ENCODE results near the gene TMEM52B. TPM values are rescaled to one million over a fixed set of nuclear protein-coding genes. Genes with fewer than 3 reads are reported as not detected.

TMEM52B gene
- total RNA-seq, 6 experiments from 2014 or later: 0.06 TPM; not detected in 4

DNA sequence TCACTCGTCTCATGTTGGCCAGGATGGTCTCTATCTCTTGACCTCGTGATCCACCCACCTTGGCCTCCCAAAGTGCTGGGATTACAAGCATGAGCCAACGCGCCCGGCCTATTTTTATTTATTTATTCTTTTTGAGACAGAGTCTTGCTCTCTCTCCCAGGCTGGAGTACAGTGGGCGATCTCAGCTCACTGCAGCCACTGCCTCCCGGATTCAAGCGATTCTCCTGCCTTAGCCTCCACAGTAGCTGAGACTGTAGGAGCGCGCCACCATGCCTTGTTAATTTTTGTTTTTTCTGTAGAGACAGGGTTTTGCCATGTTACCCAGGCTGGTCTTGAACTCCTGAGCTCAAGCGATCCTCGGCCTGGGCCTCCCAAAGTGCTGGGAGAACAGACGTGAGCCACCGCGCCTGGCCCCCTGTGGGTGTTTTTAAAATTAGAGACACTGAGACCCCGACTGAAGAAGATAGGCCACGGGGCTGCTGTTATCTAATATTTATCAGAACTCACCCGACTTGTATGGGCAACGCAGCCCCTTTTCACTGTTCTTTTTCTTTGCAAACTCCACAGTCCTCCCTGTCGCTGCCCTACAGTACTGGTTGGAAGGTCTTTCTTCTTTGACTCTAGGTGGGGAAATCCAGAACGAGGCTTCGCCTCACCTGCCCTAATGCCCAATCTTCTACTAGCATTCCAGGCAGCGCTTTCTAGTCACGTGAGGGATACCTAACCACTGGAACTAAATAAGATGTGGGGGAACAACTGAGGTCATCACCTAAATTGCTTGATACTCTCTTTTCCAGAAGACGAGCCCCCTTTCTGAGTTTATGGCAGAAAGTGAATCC is 32.5 kb downstream of the TMEM52B start:
- Histone ChIP-seq H3K36me3 (no peaks in the 10 kb centered on the region), H3K27ac (peak overlapping the region; percentile 97 to 100 (median 100)), H3K27me3 (no peaks in the 10 kb centered on the region), H3K9me3 (no peaks in the 10 kb centered on the region), H3K4me1 (peaks cover 0 to 15% (median 0%) of the 10 kb centered on the region in 4 donors), H3K4me3 (no peak overlapping the region)
- peak in 1 of 3 donors; percentile 27 for DNase-seq
- WGBS (ENCODE audit: insufficient coverage, low coverage, low lambda C conversion rate, missing lambda C conversion rate): 93% methylated on average over 14 of the region's 25 CpGs
- intact Hi-C loops (cut with DNase I): no loop called here
- no peak for ATAC-seq
- TF ChIP-seq, protein P1, sequence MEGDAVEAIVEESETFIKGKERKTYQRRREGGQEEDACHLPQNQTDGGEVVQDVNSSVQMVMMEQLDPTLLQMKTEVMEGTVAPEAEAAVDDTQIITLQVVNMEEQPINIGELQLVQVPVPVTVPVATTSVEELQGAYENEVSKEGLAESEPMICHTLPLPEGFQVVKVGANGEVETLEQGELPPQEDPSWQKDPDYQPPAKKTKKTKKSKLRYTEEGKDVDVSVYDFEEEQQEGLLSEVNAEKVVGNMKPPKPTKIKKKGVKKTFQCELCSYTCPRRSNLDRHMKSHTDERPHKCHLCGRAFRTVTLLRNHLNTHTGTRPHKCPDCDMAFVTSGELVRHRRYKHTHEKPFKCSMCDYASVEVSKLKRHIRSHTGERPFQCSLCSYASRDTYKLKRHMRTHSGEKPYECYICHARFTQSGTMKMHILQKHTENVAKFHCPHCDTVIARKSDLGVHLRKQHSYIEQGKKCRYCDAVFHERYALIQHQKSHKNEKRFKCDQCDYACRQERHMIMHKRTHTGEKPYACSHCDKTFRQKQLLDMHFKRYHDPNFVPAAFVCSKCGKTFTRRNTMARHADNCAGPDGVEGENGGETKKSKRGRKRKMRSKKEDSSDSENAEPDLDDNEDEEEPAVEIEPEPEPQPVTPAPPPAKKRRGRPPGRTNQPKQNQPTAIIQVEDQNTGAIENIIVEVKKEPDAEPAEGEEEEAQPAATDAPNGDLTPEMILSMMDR (IDR thresholded peaks at IDR 0.05): no peak
- no peak for TF ChIP-seq POLR2A (IDR thresholded peaks at IDR 0.05)

DNA sequence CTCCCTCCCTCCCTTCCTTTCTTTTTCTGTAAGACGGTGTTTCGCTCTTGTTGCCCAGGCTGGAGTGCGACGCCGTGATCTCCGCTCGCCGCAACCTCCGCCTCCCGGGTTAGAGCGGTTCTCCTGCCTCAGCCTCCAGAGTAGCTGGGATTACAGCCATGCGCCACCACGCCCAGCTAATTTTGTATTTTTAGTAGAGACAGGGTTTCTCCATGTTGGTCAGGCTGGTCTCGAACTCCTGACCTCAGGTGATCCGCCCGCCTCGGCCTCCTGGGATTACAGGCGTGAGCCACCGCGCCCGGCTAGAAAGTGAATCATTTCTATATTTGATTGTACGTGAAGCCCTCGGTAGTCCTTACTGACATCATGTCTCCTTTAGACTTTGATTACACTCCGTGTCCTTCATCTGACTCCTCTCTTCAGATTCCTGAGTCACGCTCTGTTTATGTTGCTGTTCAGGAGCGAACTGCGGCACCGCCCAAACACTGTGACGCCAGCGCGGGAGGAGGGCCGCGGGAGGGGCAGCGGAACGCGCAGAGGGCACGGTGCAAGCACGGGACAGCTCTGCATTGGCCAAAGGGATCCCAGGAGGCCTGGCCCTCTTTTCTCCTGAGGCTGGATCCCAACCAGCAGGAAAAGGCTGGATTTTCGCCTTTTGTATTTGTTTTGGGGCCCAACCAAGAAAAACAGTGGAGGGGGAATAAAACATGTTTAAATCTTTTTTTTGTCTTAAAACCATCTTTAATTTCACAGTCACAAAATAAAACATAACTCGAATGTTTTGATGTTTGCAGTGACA is 33.3 kb downstream of the TMEM52B start:
- WGBS (ENCODE audit: insufficient coverage, low coverage, low lambda C conversion rate, missing lambda C conversion rate): 23% methylated on average over 31 of the region's 40 CpGs

DNA sequence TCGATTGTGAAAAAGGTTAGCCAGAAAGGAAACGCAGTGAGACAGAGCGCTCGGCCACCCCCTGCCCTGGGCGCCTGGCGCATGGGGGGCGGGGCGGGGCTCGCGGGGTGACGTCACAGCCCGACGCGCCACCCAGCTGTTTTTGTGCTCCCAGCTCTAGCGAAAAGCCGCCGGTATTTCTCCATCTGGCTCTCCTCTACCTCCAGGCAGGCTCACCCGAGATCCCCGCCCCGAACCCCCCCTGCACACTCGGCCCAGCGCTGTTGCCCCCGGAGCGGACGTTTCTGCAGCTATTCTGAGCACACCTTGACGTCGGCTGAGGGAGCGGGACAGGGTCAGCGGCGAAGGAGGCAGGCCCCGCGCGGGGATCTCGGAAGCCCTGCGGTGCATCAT is 33.9 kb downstream of the TMEM52B start, which contains the start of gene GABARAPL1:
Gene GABARAPL1 (plus strand): TSS at position 139 of the 393 bp plus-strand sequence. CDS start 253 bp downstream, at position 392.
- Histone ChIP-seq H3K4me1 (peaks cover 0 to 15% (median 0%) of the 10 kb centered on the region in 4 donors), H3K36me3 (peaks cover 0 to 7% (median under 1%) of the 10 kb centered on the region in 4 donors), H3K27ac (peak within 1 kb of the TSS; percentile 97 to 100 (median 100)), H3K9me3 (no peaks in the 10 kb centered on the region), H3K27me3 (no peaks in the 10 kb centered on the region), H3K4me3 (peak within 1 kb of the TSS; percentile 61 to 78 (median 67))
- TF ChIP-seq POLR2A (IDR thresholded peaks at IDR 0.05): peak; percentile 63
- TF ChIP-seq, protein P1 (IDR thresholded peaks at IDR 0.05): no peak
- WGBS (ENCODE audit: insufficient coverage, low coverage, low lambda C conversion rate, missing lambda C conversion rate): under 1% methylated on average over 26 of the region's 35 CpGs
- ATAC-seq (peak; percentile 72 to 85 (median 79)), DNase-seq (peak; percentile 87 to 93 (median 91))
- intact Hi-C loops (cut with DNase I): no loop called here

More for the DNA sequence above, 33.3 kb downstream of the TMEM52B start:
- DNase-seq: peak; percentile 98 to 99 (median 98)
- intact Hi-C loops (cut with DNase I): no loop called here
- no peaks in the 10 kb centered on the region for H3K9me3 ChIP-seq
- peak; percentile 73 for TF ChIP-seq POLR2A (IDR thresholded peaks at IDR 0.05)
- TF ChIP-seq, protein P1 (IDR thresholded peaks at IDR 0.05): no peak
- H3K4me3 ChIP-seq: peak overlapping the region; percentile 61 to 78 (median 67)
- peaks cover 0 to 1% (median 0%) of the 10 kb centered on the region in 4 donors for H3K36me3 ChIP-seq
- no peaks in the 10 kb centered on the region for H3K27me3 ChIP-seq
- ATAC-seq: peak; percentile 76 to 92 (median 86)
- peak overlapping the region; percentile 97 to 100 (median 100) for H3K27ac ChIP-seq
- H3K4me1 ChIP-seq: peaks cover 0 to 15% (median 0%) of the 10 kb centered on the region in 4 donors

Data from right lobe of liver (tissue), 6 donors.